BJ (cell line): ENCODE data around the gene ETFA. TPM values are rescaled to one million over a fixed set of nuclear protein-coding genes. Genes with fewer than 3 reads are reported as not detected.

Experiments used
- CTCF ChIA-PET: fragments of 350-600 bp; formaldehyde crosslinking; extraction: SDS; loops from one replicate; lab custom pipeline; 2021; ENCODE audit warnings: antibody characterized with exemption, inconsistent platforms; lab: Yijun Ruan, JAX
- POLR2A ChIA-PET: fragments of 300-600 bp; sonication (Branson Sonifier 250); formaldehyde crosslinking; extraction: SDS; loops from one replicate; lab custom pipeline; 2021; ENCODE audit warnings: antibody characterized with exemption; lab: Charles Lee
- DNase-seq: peaks from one replicate; pipeline ENCODE4 v3.0.0-alpha.2; 2011; ENCODE audit warnings: low read depth
- H3K27me3 ChIP-seq: 2 replicates; pipeline ENCODE4 v1.6.0; 2011; ENCODE audit warnings: low read length; ENCODE audit not compliant: control insufficient read depth, insufficient read depth
- H3K36me3 ChIP-seq: 2 replicates; pipeline ENCODE4 v1.5.1; 2011; ENCODE audit warnings: low read length; ENCODE audit not compliant: control insufficient read depth, insufficient read depth
- H3K4me3 ChIP-seq: 2 replicates; pipeline ENCODE4 v1.5.1; 2011; ENCODE audit warnings: low read depth, mild to moderate bottlenecking, control low read depth, low read length
- CTCF ChIP-seq: IDR thresholded peaks from 2 replicates; pipeline ENCODE4 v1.5.1; 2011; ENCODE audit warnings: low read depth, mild to moderate bottlenecking, control low read depth, inconsistent platforms, low read length, moderate library complexity; ENCODE audit not compliant: insufficient read depth
- polyA plus RNA-seq: library from polyadenylated mRNA; depleted of rRNA; stranded (reverse); fragments of >200 nt; gene quantifications from 2 replicates; pipeline ENCODE4 v1.2.3, GENCODE V29; 2011

The ETFA gene
- polyA plus RNA-seq, 1 experiment: 113 TPM

GRCh38 chr15:76337696-76338485, 26.6 kb upstream of the ETFA start:
- POLR2A ChIA-PET: interaction anchor here (0.6 kb wide), 1 partner anchor 624 kb away, joined by 7 read pairs; no protein-coding TSS in a partner anchor

GRCh38 chr15:76337059-76337695, 25.9 kb upstream of the ETFA start:
- no peak for TF ChIP-seq CTCF
- Histone ChIP-seq H3K4me3 (peak overlapping the region; percentile 74), H3K27me3 (no peaks in the 10 kb centered on the region), H3K36me3 (peaks cover 13% of the 10 kb centered on the region)
- POLR2A ChIA-PET: interaction anchor here (0.6 kb wide), 5 partner anchors 9 to 1076 kb away, joined by 4 to 7 read pairs (median 5); no protein-coding TSS in a partner anchor
- CTCF ChIA-PET: interaction anchor here (0.6 to 2.4 kb wide), 5 partner anchors 9 to 504 kb away, joined by 3 to 14 read pairs (median 6); no protein-coding TSS in a partner anchor
- no peak for DNase-seq

More at GRCh38 chr15:76337696-76338485, 26.6 kb upstream of the ETFA start:
- TF ChIP-seq CTCF: no peak
- Histone ChIP-seq H3K36me3 (peaks cover 13% of the 10 kb centered on the region), H3K27me3 (no peaks in the 10 kb centered on the region), H3K4me3 (peak overlapping the region; percentile 74)
- no peak for DNase-seq
- CTCF ChIA-PET: interaction anchor here (0.6 to 2.1 kb wide), 2 partner anchors 188 to 504 kb away, joined by 3 to 4 read pairs; no protein-coding TSS in a partner anchor

GRCh38 chr15:76336254-76337058, 25.2 kb upstream of the ETFA start, which contains the start of gene ISL2:
TSS of gene ISL2 (plus strand) at chr15:76336773. CDS start at chr15:76336884, 111 bp downstream.
- TF ChIP-seq CTCF: no peak
- peaks cover 10% of the 10 kb centered on the region for H3K36me3 ChIP-seq
- CTCF ChIA-PET: interaction anchor here (0.6 to 2.4 kb wide), 12 partner anchors 10 to 1719 kb away, joined by 3 to 14 read pairs (median 3); no protein-coding TSS in a partner anchor
- peak within 1 kb of the TSS; percentile 74 for H3K4me3 ChIP-seq
- no peaks in the 10 kb centered on the region for H3K27me3 ChIP-seq
- peak; percentile 95 for DNase-seq
- POLR2A ChIA-PET: interaction anchor here (0.5 to 0.8 kb wide), 9 partner anchors 9 to 1077 kb away, joined by 3 to 7 read pairs (median 4); no protein-coding TSS in a partner anchor

- Histone ChIP-seq H3K27me3 (no peaks in the 10 kb centered on the region), H3K4me3 (peak overlapping the region; percentile 37), H3K36me3 (peaks cover 5% of the 10 kb centered on the region; the same call in 1 of the 2 replicates)
- CTCF ChIA-PET: interaction anchor here (0.6 to 2.4 kb wide), 12 partner anchors 11 to 1718 kb away, joined by 3 to 14 read pairs (median 3); no protein-coding TSS in a partner anchor
- no peak for TF ChIP-seq CTCF
- POLR2A ChIA-PET: interaction anchor here (0.5 to 0.8 kb wide), 5 partner anchors 12 to 543 kb away, joined by 3 to 4 read pairs (median 3); no protein-coding TSS in a partner anchor
- DNase-seq: no peak
Observed at GRCh38 chr15:76335307-76336253, 24.3 kb upstream of the ETFA start.
